Activated CD8-positive, alpha-beta T cell treated with anti-CD3 and anti-CD28 coated beads for 36 hours (primary cell): Measurements from ENCODE around the gene DLX1. TPM values are rescaled to one million over a fixed set of nuclear protein-coding genes. Genes with fewer than 3 reads are reported as not detected.

Source experiments
- ATAC-seq: fragments of 200-7000 bp; cut with Tn5 transposase; one replicate; pipeline ENCODE4 v1.10.0; 2021; ENCODE audit warnings: mild to moderate bottlenecking, moderate library complexity
- CTCF ChIA-PET: fragments of 350-600 bp; sonication (Branson Sonifier 250); formaldehyde crosslinking; loops from one replicate; lab custom pipeline; 2021; ENCODE audit warnings: antibody characterized with exemption; lab: Charles Lee
- POLR2A ChIA-PET: fragments of 350-600 bp; sonication (Branson Sonifier 250); formaldehyde crosslinking; loops from one replicate; lab custom pipeline; 2021; ENCODE audit warnings: antibody characterized with exemption; lab: Charles Lee
- DNase-seq: peaks from one replicate; pipeline ENCODE4 v3.0.0-alpha.2; 2020
- H3K27ac Mint-ChIP-seq: one replicate; pipeline ENCODE4 v1.8.0; 2021; ENCODE audit warnings: mild to moderate bottlenecking, mixed read lengths
- H3K27me3 Mint-ChIP-seq: one replicate; pipeline ENCODE4 v1.8.0; 2021; ENCODE audit warnings: mixed read lengths
- H3K36me3 Mint-ChIP-seq: one replicate; pipeline ENCODE4 v1.8.0; 2021; ENCODE audit warnings: low read depth, mixed read lengths
- H3K4me1 Mint-ChIP-seq: one replicate; pipeline ENCODE4 v1.8.0; 2021; ENCODE audit warnings: low read depth, mixed read lengths
- H3K4me3 Mint-ChIP-seq: one replicate; pipeline ENCODE4 v1.8.0; 2021; ENCODE audit warnings: mild to moderate bottlenecking, moderate library complexity, mixed read lengths
- H3K9me3 Mint-ChIP-seq: one replicate; pipeline ENCODE4 v1.8.0; 2021; ENCODE audit warnings: mixed read lengths
- intact Hi-C: fragments of 100-400 bp; cut with micrococcal nuclease; formaldehyde crosslinking; loops from one replicate; pipeline ENCODE4 v1.10.0; 2022
- total RNA-seq, 2 experiments: library from RNA; stranded (reverse); gene quantifications; one replicate each; pipeline ENCODE4 v1.2.3, GENCODE V29; 2021
- TF ChIP-seq, protein P1 (sequence below): fragments of 200-600 bp; IDR thresholded peaks from one replicate; pipeline ENCODE4 v1.8.0; 2022; ENCODE audit warnings: antibody characterized with exemption, mild to moderate bottlenecking

The DLX1 gene
- total RNA-seq, 2 experiments from 2014 or later, result not detected

- Mint-ChIP-seq H3K27me3 (peaks cover 92% of the 10 kb centered on the region), H3K4me1 (peaks cover 48% of the 10 kb centered on the region), H3K36me3 (peaks cover 6% of the 10 kb centered on the region), H3K27ac (no peak overlapping the region), H3K9me3 (no peaks in the 10 kb centered on the region), H3K4me3 (peak overlapping the region; percentile 75)
- ChIA-PET POLR2A (interaction anchor here (0.9 kb wide), 1 partner anchor 190 kb away, joined by 3 read pairs; no protein-coding TSS in a partner anchor), CTCF (interaction anchor here (1.4 to 3.3 kb wide), 4 partner anchors 8 to 23 kb away, joined by 3 to 15 read pairs (median 7); no protein-coding TSS in a partner anchor)
- TF ChIP-seq, protein P1, sequence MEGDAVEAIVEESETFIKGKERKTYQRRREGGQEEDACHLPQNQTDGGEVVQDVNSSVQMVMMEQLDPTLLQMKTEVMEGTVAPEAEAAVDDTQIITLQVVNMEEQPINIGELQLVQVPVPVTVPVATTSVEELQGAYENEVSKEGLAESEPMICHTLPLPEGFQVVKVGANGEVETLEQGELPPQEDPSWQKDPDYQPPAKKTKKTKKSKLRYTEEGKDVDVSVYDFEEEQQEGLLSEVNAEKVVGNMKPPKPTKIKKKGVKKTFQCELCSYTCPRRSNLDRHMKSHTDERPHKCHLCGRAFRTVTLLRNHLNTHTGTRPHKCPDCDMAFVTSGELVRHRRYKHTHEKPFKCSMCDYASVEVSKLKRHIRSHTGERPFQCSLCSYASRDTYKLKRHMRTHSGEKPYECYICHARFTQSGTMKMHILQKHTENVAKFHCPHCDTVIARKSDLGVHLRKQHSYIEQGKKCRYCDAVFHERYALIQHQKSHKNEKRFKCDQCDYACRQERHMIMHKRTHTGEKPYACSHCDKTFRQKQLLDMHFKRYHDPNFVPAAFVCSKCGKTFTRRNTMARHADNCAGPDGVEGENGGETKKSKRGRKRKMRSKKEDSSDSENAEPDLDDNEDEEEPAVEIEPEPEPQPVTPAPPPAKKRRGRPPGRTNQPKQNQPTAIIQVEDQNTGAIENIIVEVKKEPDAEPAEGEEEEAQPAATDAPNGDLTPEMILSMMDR, result no peak
- DNase-seq (no peak), ATAC-seq (no peak)
- intact Hi-C loops, result loop anchor here (2.0 kb wide), 1 partner anchor 19 kb away; the partner anchor contains the start of gene DLX2
These were observed 1.5 kb upstream of the DLX1 start for GRCh38 chr2:172083628-172084394.

- Mint-ChIP-seq H3K4me3 (peak overlapping the region; percentile 75), H3K36me3 (peaks cover 6% of the 10 kb centered on the region), H3K27me3 (peaks cover 90% of the 10 kb centered on the region), H3K4me1 (peaks cover 48% of the 10 kb centered on the region), H3K27ac (no peak overlapping the region), H3K9me3 (no peaks in the 10 kb centered on the region)
- TF ChIP-seq, protein P1, result no peak
- ChIA-PET CTCF (interaction anchor here (1.4 to 4.5 kb wide), 2 partner anchors 15 to 21 kb away, joined by 6 to 43 read pairs; no protein-coding TSS in a partner anchor), POLR2A (interaction anchor here (0.7 kb wide), 1 partner anchor 368 kb away, joined by 3 read pairs; no protein-coding TSS in a partner anchor)
- intact Hi-C loops, result loop anchor here (2.0 kb wide), 1 partner anchor 18 kb away; the partner anchor contains the start of gene DLX2
- ATAC-seq, result no peak
- no peak for DNase-seq
These were observed 987 bp upstream of the DLX1 start for GRCh38 chr2:172084395-172084644.

GRCh38 chr2:172084645-172085459 lies 455 bp upstream of the DLX1 start:
- H3K4me3 Mint-ChIP-seq, result peak overlapping the region; percentile 75
- ChIA-PET CTCF (interaction anchor here (0.6 to 4.5 kb wide), 6 partner anchors 9 to 29 kb away, joined by 3 to 43 read pairs (median 6); no protein-coding TSS in a partner anchor), POLR2A (interaction anchor here (0.7 kb wide), 1 partner anchor 367 kb away, joined by 3 read pairs; no protein-coding TSS in a partner anchor)
- H3K27me3 Mint-ChIP-seq, result peaks cover 90% of the 10 kb centered on the region
- TF ChIP-seq, protein P1, result no peak
- ATAC-seq (peak; percentile 79), DNase-seq (peak; percentile 80)
- no peaks in the 10 kb centered on the region for H3K9me3 Mint-ChIP-seq
- peaks cover 6% of the 10 kb centered on the region for H3K36me3 Mint-ChIP-seq
- intact Hi-C loops, result loop anchor here (2.0 kb wide), 1 partner anchor 18 kb away; the partner anchor contains the start of gene DLX2
- peaks cover 48% of the 10 kb centered on the region for H3K4me1 Mint-ChIP-seq
- no peak overlapping the region for H3K27ac Mint-ChIP-seq

DNA sequence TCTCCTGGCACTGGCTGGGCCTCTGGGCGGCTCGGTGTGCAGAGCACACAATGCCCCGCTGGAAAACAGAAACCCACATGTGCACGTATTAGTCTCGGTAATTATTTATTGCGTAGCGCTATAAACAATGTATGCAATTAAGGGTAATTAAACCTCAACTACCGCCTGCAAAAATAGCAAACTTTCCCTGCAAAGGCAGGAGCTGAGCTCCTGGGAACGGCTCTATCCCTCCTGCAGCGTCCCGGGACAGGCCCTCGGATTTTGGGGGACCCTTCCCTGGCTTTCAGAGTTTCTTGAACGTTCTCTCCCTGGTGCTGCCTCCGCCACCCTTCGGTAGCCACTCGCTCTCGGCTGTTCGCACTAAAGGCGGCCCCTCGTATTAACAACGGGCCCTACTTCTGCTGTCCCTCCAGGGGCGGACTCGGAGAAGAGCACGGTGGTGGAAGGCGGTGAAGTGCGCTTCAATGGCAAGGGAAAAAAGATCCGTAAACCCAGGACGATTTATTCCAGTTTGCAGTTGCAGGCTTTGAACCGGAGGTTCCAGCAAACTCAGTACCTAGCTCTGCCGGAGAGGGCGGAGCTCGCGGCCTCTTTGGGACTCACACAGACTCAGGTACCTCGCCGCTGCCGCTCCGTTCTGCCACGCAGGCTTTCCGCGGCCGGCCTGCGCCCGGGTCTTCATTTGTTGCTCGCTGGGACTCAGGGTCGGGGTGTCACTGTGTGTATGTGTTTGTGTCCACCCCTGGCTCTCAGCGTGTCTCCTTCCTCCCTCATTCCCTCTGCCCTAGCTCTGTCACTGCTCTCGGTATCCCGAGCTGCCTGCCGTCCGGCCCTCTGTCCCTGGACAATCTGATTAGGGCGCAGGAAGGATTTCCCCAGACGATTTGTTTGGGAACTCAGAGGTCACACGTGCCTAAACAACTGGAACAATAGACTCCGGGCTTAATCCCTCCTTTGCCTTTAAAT lies 1.2 kb downstream of the DLX1 start:
- H3K4me1 Mint-ChIP-seq, result peaks cover 46% of the 10 kb centered on the region
- ATAC-seq (peak; percentile 57), DNase-seq (peak; percentile 76)
- peaks cover 89% of the 10 kb centered on the region for H3K27me3 Mint-ChIP-seq
- ChIA-PET POLR2A (no interaction called here), CTCF (interaction anchor here (0.8 to 4.5 kb wide), 7 partner anchors 8 to 27 kb away, joined by 3 to 43 read pairs (median 4); partner anchors contain the start of gene DLX2)
- intact Hi-C loops, result no loop called here
- H3K27ac Mint-ChIP-seq, result no peak overlapping the region
- no peaks in the 10 kb centered on the region for H3K36me3 Mint-ChIP-seq
- H3K9me3 Mint-ChIP-seq, result no peaks in the 10 kb centered on the region
- TF ChIP-seq, protein P1, result peak; percentile 52
- peak overlapping the region; percentile 75 for H3K4me3 Mint-ChIP-seq
